Measurements from ENCODE around the gene RPP21.
"Not testable (repeated sequence)": the region's sequence is repeated elsewhere in the genome, so short reads cannot be mapped to it uniquely, and the experiment has no call there.

The RPP21 gene

DNA sequence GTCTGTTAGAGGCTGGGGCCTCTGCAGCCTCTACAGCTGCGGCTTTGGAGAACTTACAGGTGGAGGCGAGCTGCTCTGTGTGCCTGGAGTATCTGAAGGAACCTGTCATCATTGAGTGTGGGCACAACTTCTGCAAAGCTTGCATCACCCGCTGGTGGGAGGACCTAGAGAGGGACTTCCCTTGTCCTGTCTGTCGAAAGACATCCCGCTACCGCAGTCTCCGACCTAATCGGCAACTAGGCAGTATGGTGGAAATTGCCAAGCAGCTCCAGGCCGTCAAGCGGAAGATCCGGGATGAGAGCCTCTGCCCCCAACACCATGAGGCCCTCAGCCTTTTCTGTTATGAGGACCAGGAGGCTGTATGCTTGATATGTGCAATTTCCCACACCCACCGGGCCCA lies 15.6 kb upstream of the RPP21 start:
- no peak for DNase-seq (ENCODE audit: low spot score)

DNA sequence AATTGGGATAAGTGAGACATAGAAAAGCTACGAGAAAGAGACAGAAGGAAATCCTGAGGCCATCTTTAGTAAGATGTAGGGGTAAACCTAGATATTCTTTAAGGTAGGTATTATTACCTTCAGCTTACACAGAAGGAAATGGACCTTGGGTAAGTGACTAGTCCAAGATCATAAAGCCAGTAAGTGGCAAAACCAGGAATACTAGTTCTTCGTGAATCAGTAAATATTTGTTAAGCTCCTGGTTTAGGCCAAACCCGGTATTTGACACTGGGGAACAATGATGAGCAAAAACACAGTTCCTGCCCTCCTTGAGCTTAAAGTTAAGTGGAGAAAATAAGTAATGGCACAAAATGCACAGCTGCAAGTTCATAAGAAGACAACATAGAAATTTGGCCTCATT lies 13.0 kb upstream of the RPP21 start:
- DNase-seq (ENCODE audit: low spot score) = no peak

GRCh38 chr6:30334075-30334783 lies 10.7 kb upstream of the RPP21 start:
- DNase-seq (ENCODE audit: low spot score) = no peak

- no peak for DNase-seq (ENCODE audit: low spot score)
Observed at GRCh38 chr6:30340589-30341054, 4.3 kb upstream of the RPP21 start.

DNA sequence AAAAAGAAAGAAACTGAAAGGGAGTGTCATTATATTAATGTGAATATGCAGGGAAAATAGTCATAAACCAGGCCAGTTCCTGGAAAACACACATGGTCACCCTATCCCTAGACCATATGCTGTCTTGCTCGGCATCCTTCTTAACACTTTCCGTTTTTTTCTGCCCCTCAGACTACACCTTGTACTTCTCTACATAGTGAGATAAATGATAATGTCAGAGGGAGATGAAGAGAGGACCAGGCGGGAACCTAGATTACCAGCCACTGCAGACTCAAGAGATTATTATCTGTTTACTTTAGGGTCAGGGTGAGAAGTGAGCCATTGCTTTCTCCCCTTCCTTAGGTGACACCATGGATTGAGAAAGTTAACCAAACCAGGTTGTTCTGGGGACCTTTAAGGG lies 3.7 kb upstream of the RPP21 start:
- no peak for DNase-seq (ENCODE audit: low spot score)

- no peak for DNase-seq (ENCODE audit: low spot score)
Observed at GRCh38 chr6:30341728-30342127, 3.2 kb upstream of the RPP21 start.

- no peak for DNase-seq (ENCODE audit: low spot score)
Observed at GRCh38 chr6:30344191-30344867, 627 bp upstream of the RPP21 start.

DNA sequence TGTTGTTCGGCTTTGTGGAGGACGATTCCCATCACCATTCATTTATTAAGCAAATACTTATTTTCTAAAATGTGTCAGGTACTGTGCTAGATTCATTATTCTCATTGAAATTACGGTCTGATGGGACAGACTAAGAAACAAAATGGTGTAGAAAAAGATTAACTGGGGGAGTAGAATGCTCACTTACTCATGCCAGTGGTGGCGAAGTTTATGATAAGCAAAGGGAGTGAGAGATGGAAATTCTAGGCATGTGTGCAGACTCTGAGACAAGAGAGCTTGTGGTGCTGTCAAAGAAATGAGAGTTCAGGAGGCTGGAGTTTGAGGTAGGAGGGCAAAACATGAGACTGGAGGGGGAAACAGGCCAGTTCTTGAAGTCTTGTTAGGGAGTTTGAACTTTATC lies 896 bp downstream of the RPP21 start:
- DNase-seq (ENCODE audit: low spot score) = no peak

DNA sequence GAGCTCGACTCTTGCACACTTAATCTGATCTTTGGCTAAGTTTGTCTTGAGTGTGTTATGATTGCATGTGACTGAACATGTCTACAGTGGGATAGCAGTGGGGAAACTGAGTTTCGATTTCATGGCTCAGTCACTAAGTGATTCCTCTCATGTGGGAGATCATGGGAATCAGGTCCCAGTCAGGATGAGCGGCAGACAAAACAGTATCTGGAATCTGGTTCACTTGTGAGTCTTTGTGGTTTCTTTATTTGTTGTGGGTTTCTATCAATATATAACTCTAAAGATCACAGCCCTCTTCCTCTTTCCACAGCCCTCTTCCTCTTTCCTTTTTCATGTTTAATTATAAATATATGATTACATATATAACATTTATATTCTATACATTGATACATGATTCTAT lies 4.0 kb downstream of the RPP21 start:
- no peak for DNase-seq (ENCODE audit: low spot score)

- DNase-seq (ENCODE audit: low spot score) = no peak
Observed at GRCh38 chr6:30349421-30350177, 4.6 kb downstream of the RPP21 start.

GRCh38 chr6:30350524-30350923 lies 5.6 kb downstream of the RPP21 start:
- no peak for DNase-seq (ENCODE audit: low spot score)

- DNase-seq (ENCODE audit: low spot score) = no peak
Observed at GRCh38 chr6:30352550-30352949, 7.6 kb downstream of the RPP21 start.

DNA sequence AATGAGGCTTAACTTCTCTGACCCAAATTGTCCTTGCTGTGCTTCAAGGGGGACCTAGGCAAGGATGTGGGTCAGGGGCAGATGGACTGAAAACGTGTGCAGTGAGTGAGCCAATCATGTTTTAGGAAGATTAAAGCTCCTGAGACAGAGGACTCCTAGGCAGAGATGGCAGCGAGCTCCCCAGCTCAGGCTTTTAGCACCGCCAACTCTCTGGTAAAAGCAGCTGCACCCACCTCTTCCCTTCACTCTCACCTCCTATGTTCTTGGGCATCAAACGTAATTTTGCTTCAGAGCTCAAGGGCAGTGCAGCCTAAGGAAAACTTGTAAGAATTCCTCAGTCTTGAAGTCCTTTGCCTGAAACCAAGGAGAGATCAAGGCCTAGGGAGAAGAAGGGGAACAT lies 10.3 kb downstream of the RPP21 start:
- no peak for DNase-seq (ENCODE audit: low spot score)

DNA sequence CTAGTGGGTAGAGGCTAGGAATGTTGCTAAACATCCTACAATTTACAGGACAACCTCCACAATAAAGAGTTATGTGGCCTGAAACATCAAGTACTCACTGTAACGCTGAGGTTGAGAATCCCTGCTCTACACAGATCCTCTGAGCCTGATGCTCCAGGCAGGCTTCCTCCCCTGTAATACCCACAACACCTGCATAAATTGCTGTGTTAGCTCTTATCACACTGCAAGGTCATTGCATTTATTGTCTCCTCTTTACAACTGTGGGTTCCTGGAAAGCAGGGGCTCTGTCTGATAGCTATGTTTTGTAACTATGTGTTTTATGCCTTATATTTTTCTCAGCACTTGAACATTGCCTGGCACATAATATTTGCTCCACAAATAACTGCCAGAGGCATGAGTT lies 11.6 kb downstream of the RPP21 start:
- no peak for DNase-seq (ENCODE audit: low spot score)

DNA sequence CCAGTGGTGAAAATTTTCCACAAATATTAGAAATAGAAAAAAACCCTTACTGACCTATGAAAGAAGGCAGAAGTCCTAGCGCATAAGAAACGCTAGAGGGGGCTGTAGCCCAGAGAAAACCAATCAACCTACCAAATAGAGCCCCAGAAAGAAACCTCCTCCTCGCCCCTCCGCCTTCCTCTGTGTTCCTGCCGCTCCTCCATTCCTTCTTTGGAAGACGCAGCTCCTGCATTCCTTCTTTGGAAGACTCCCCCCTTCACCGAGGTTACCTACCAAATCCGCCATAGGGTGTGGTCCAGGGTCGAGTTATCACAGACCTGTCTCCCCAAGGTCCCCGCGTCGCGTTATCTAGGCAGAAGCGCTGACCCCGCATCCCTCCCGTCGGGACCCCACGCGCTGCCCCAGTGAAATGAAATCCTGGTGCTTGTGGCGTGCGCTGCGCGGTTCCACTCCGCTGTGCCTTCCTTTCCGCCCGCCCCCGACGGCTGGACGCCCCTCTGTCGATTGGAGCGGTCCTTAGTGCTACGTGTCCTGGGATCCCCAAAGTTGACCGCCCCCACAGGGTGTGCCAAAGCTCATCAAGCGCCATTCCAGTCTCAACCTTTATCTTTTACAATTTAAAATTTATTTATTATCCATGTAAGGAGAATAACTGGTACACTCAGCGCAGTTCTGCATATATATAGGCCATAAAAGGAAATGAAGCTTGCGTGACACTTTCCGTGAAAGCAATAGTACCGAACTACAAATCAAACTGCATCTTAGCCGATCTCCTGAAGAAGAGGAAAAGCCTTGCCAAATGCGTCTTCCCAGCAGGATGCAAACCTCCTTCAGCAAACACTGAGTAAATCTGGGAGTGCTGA lies 13.0 kb downstream of the RPP21 start:
- DNase-seq (ENCODE audit: low spot score) = peak; percentile 46

DNA sequence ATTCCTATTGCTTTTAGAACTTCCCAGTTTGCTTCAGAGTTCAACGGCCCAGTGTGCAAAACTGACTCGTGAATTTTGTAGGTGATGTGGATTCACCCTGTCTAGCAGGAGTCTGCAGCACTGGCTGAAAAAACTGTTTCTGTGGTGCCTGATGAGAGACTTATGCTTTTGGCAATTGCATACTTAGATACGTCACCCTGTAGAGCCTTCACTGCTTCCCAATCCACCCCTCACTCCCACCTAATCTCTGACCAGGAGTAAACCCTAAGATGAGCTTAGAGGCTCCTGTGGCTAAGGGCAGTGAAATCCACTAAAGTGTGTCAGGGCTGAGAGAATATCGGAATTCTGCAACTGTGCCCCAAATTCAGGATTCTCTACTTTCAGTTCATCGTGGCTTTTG lies 14.3 kb downstream of the RPP21 start:
- no peak for DNase-seq (ENCODE audit: low spot score)

GRCh38 chr6:30360139-30360538 lies 15.2 kb downstream of the RPP21 start:
- no peak for DNase-seq (ENCODE audit: low spot score)

GRCh38 chr6:30361661-30362060 lies 16.7 kb downstream of the RPP21 start:
- DNase-seq (ENCODE audit: low spot score) = no peak

- DNase-seq (ENCODE audit: low spot score) = no peak
Observed at GRCh38 chr6:30363459-30363858, 18.5 kb downstream of the RPP21 start.

- no peak for DNase-seq (ENCODE audit: low spot score)
Observed at GRCh38 chr6:30364591-30364990, 19.6 kb downstream of the RPP21 start.

DNA sequence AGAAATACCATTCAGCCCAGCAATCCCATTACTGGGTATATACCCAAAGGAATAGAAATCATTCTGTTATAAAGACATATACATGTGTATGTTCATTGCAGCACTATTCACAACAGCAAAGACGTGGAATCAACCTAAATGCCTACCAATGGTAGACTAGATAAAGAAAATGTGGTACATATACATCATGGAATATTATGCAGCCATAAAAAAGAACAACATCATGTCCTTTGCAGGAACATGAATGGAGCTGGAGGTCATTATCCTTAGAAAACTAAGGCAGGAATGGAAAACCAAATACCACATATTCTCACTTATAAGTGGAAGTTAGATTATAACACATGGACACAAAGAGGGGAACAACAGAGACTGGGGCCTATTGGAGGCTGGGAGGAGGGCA lies 24.3 kb downstream of the RPP21 start:
- not testable (repeated sequence) for DNase-seq (ENCODE audit: low spot score)

- DNase-seq (ENCODE audit: low spot score) = no peak
Observed at GRCh38 chr6:30378290-30378937, 33.5 kb downstream of the RPP21 start.

All from globus pallidus (tissue), 1 donor.